HepG2 (cell line): ENCODE data around the gene SCFD1. TPM values are rescaled to one million over a fixed set of nuclear protein-coding genes. Genes with fewer than 3 reads are reported as not detected.
"Not testable (repeated sequence)": the region's sequence is repeated elsewhere in the genome, so short reads cannot be mapped to it uniquely, and the experiment has no call there.

Experiments used
- ATAC-seq: fragments of 200-7000 bp; cut with Tn5 transposase; 3 replicates; pipeline ENCODE4 v1.9.1; 2020; ENCODE audit warnings: mild to moderate bottlenecking, moderate library complexity
- BruUV-seq: library from RNA; stranded (reverse); fragments of 400-500 nt; replicated peaks from 2 replicates; lab custom pipeline; 2021; lab: Mats Ljungman, UMichigan
- CTCF ChIA-PET: fragments of 300-600 bp; formaldehyde crosslinking; extraction: SDS; loops from one replicate; lab custom pipeline; 2021; ENCODE audit warnings: low total read pairs, inconsistent platforms, low intra/inter-chr PET ratio; lab: Yijun Ruan, JAX
- POLR2A ChIA-PET: fragments of 350-600 bp; sonication (Branson Sonifier 250); formaldehyde crosslinking; loops from one replicate; lab custom pipeline; 2020; ENCODE audit warnings: antibody characterized with exemption, inconsistent platforms; lab: Yijun Ruan, JAX
- DNase-seq: peaks from one replicate; pipeline ENCODE4 v3.0.0-alpha.2; 2015; ENCODE audit warnings: low spot score
- FAIRE-seq: peaks from 3 replicates; lab custom pipeline; 2011; peaks lifted over from hg19 to GRCh38; lab: Jason Lieb, UNC
- H2AFZ ChIP-seq: one replicate; pipeline ENCODE4 v1.6.1; 2011; ENCODE audit warnings: low read length, inconsistent platforms
- H3K27ac ChIP-seq: fragments of 300-600 bp; 3 replicates; pipeline ENCODE4 v1.8.0; 2011; ENCODE audit warnings: mixed run types, mild to moderate bottlenecking, mixed read lengths, low read length, inconsistent platforms; ENCODE audit not compliant: insufficient read depth; ENCODE audit errors: extremely low read length
- H3K27me3 ChIP-seq, 2 experiments: fragments of 200-600 bp in 1 of 2; 2 replicates in 1 of 2; 3 replicates in 1 of 2; pipeline versions ENCODE4 v1.6.0 to v1.8.0; 2011; ENCODE audit warnings: low read length in 2 of 2, mild to moderate bottlenecking in 2 of 2, moderate library complexity in 2 of 2, inconsistent platforms in 1 of 2; ENCODE audit not compliant: insufficient read depth in 2 of 2, control insufficient read depth in 1 of 2
- H3K36me3 ChIP-seq, 2 experiments: fragments of 200-600 bp in 1 of 2; replicated peaks in 1 of 2; 2 replicates in 1 of 2; 3 replicates in 1 of 2; pipeline versions ENCODE4 v1.5.1 to v1.8.0; 2011; ENCODE audit warnings: low read length in 2 of 2, inconsistent platforms in 1 of 2; ENCODE audit not compliant: insufficient read depth in 2 of 2, control insufficient read depth in 1 of 2
- H3K4me1 ChIP-seq: 2 replicates; pipeline ENCODE4 v1.5.1; 2012; ENCODE audit warnings: low read length, inconsistent platforms; ENCODE audit not compliant: insufficient read depth
- H3K4me2 ChIP-seq: 2 replicates; pipeline ENCODE4 v1.6.0; 2011; ENCODE audit warnings: low read depth, low read length, inconsistent platforms
- H3K4me3 ChIP-seq, 3 experiments: fragments of 200-600 bp in 1 of 3; sonication (generic), shearing (Covaris generic) in 1 of 3; replicated peaks in 1 of 3; 2 replicates each; pipeline ENCODE4 v1.5.1; 2011 to 2016; ENCODE audit warnings: low read length in 3 of 3, inconsistent platforms in 2 of 3, low read depth in 2 of 3, mild to moderate bottlenecking in 2 of 3, control low read depth in 1 of 3, mixed read lengths in 1 of 3; ENCODE audit not compliant: insufficient read depth in 1 of 3
- H3K79me2 ChIP-seq: one replicate; pipeline ENCODE4 v1.6.1; 2011; ENCODE audit warnings: low read length, inconsistent platforms; ENCODE audit not compliant: insufficient read depth
- H3K9ac ChIP-seq: 2 replicates; pipeline ENCODE4 v1.6.0; 2011; ENCODE audit warnings: mild to moderate bottlenecking, low read depth, low read length, inconsistent platforms; ENCODE audit not compliant: insufficient read depth
- H3K9me3 ChIP-seq: 2 replicates; pipeline ENCODE4 v1.5.1; 2012; ENCODE audit warnings: mild to moderate bottlenecking, low read length
- H4K20me1 ChIP-seq: 2 replicates; pipeline ENCODE4 v1.6.0; 2011; ENCODE audit warnings: inconsistent platforms, mild to moderate bottlenecking, low read length, moderate library complexity; ENCODE audit not compliant: insufficient read depth
- FOXA3 ChIP-seq: IDR thresholded peaks from 2 replicates; pipeline ENCODE4 v1.6.1; 2016; ENCODE audit warnings: missing genetic modification reagents, missing compliant biosample characterization
- NKX3-1 ChIP-seq: sonication (generic); formaldehyde crosslinking; IDR thresholded peaks from 2 replicates; pipeline ENCODE4 v1.5.0; 2020; ENCODE audit warnings: missing genetic modification reagents
- SAP130 ChIP-seq: IDR thresholded peaks from 2 replicates; pipeline ENCODE4 v1.6.1; 2016; ENCODE audit warnings: low read depth
- ZNF749 ChIP-seq: sonication (generic); formaldehyde crosslinking; IDR thresholded peaks from 2 replicates; pipeline ENCODE4 v1.8.0; 2022; ENCODE audit warnings: mild to moderate bottlenecking, missing genetic modification reagents, moderate library complexity, borderline replicate concordance
- WGBS: methylation state at CpG from one replicate; pipeline ENCODE4 v1.1.6; 2017; ENCODE audit warnings: low lambda C conversion rate; 5-methylcytosine and 5-hydroxymethylcytosine counted together
- in situ Hi-C: cut with HindIII; loops from 2 replicates; pipeline ENCODE4 v1.10.0; 2017; ENCODE audit warnings: low pct_unique_long_range_greater_than_20kb; ENCODE audit not compliant: extremely low pct_ligation_motif_present
- intact Hi-C: fragments of 100-400 bp; cut with micrococcal nuclease; formaldehyde crosslinking; loops from one replicate; pipeline ENCODE4 v1.10.0; 2022; ENCODE audit not compliant: unreplicated experiment
- polyA plus RNA-seq, 8 experiments: library from polyadenylated mRNA; depleted of rRNA in 3 of 8; stranded (reverse) in 7 of 8; unstranded in 1 of 8; fragments of >200 nt; fragmentation: Illumina TruSeq in 4 of 8; extraction: Trizol in 4 of 8; gene quantifications; 2 replicates each; pipeline versions ENCODE4 v1.2.1 to v1.2.3, GENCODE V29; 2011 to 2016; ENCODE audit warnings: low read depth in 4 of 8, missing spikeins in 1 of 8, mixed read lengths in 1 of 8; ENCODE audit not compliant: insufficient read depth in 1 of 8
- total RNA-seq, 5 experiments: library from RNA; depleted of rRNA; stranded (reverse); fragments of >200 nt; fragmentation: Illumina TruSeq; extraction: Trizol; gene quantifications; 2 replicates each; pipeline ENCODE4 v1.2.3, GENCODE V29; 2016; ENCODE audit warnings: low read depth in 1 of 5
- TF ChIP-seq, protein P1 (sequence below): sonication (generic); formaldehyde crosslinking; conservative IDR thresholded peaks from 2 replicates; pipeline ENCODE4 v1.4.0; 2020; ENCODE audit warnings: mild to moderate bottlenecking, missing genetic modification reagents, moderate library complexity
- TF ChIP-seq, protein P2 (sequence below): sonication (generic); formaldehyde crosslinking; IDR thresholded peaks from 2 replicates; pipeline ENCODE4 v1.4.0; 2020; ENCODE audit warnings: missing genetic modification reagents, borderline replicate concordance
- TF ChIP-seq, protein P3 (sequence below), 2 experiments: sonication (generic) in 1 of 2; formaldehyde crosslinking in 1 of 2; IDR thresholded peaks; 2 replicates each; pipeline versions ENCODE4 v1.4.0 to v1.6.1; 2016 to 2020; ENCODE audit warnings: borderline replicate concordance in 1 of 2, low read depth in 1 of 2, mild to moderate bottlenecking in 1 of 2, missing genetic modification reagents in 1 of 2

SCFD1 gene
- total and polyA plus RNA-seq, 2 of the 13 experiments (the other 11 are each of a cell fraction or from before 2014, with no cell fraction given), result 235 to 256 TPM

DNA sequence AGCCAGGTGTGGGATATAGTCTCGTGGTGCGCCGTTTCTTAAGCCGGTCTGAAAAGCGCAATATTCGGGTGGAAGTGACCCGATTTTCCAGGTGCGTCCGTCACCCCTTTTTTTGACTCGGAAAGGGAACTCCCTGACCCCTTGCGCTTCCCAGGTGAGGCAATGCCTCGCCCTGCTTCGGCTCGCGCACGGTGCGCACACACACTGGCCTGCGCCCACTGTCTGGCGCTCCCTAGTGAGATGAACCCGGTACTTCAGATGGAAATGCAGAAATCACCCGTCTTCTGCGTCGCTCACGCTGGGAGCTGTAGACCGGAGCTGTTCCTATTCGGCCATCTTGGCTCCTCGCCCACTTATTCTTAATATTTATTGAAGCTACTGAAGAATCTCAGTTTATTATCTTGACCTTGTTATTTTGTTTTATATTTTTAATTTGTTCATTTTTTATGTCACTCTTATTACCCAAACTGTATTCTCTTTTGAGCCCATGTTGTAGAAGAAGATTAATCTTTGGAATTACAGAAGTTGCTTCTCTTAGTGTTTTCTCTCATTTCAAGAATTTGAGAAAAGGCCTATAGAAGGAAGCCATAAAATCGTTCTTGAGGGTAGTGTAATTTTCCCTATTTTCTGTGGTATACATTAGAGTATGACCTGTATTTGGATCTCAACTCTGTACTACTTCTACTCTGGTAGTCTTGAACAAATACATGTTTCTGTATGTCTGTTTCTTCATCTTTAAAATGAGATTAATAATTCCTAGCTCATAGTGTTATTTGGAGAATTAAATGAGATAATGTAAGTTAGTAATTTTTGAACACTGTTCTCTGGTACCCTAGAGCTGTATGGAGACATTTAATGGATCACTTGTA is 68.6 kb downstream of the SCFD1 start:
- peak; percentile 69 for DNase-seq
- FAIRE-seq, in situ Hi-C loops, H3K27me3 ChIP-seq, H3K9me3 ChIP-seq, H4K20me1 ChIP-seq: not testable (repeated sequence)
- WGBS, result 7% methylated on average over 26 of the region's 28 CpGs
- ATAC-seq, result peak; percentile 90
- peak overlapping the region; percentile 58 to 70 (median 69) for H3K4me3 ChIP-seq
- peaks cover 10 to 13% of the 10 kb centered on the region in 2 experiments for H3K36me3 ChIP-seq
- peaks cover 18% of the 10 kb centered on the region for H3K79me2 ChIP-seq
- peaks cover 21% of the 10 kb centered on the region for H3K4me1 ChIP-seq
- peak overlapping the region; percentile 1 for H2AFZ ChIP-seq
- peak overlapping the region; percentile 74 for H3K27ac ChIP-seq
- POLR2A ChIA-PET, result interaction anchor here (1.4 to 1.8 kb wide), 2 partner anchors 13 to 68 kb away, joined by 3 read pairs; no protein-coding TSS in a partner anchor
- CTCF ChIA-PET, result interaction anchor here (1.6 kb wide), 1 partner anchor 34 kb away, joined by 12 read pairs; no protein-coding TSS in a partner anchor
- H3K4me2 ChIP-seq, result peak overlapping the region; percentile 92
- TSS peak; percentile 66 for BruUV-seq
- peak overlapping the region; percentile 64 for H3K9ac ChIP-seq
- intact Hi-C loops, result loop anchor here (5.0 kb wide), 2 partner anchors 33 to 68 kb away; partner anchors contain the start of gene SCFD1
- TF ChIP-seq, protein P1, sequence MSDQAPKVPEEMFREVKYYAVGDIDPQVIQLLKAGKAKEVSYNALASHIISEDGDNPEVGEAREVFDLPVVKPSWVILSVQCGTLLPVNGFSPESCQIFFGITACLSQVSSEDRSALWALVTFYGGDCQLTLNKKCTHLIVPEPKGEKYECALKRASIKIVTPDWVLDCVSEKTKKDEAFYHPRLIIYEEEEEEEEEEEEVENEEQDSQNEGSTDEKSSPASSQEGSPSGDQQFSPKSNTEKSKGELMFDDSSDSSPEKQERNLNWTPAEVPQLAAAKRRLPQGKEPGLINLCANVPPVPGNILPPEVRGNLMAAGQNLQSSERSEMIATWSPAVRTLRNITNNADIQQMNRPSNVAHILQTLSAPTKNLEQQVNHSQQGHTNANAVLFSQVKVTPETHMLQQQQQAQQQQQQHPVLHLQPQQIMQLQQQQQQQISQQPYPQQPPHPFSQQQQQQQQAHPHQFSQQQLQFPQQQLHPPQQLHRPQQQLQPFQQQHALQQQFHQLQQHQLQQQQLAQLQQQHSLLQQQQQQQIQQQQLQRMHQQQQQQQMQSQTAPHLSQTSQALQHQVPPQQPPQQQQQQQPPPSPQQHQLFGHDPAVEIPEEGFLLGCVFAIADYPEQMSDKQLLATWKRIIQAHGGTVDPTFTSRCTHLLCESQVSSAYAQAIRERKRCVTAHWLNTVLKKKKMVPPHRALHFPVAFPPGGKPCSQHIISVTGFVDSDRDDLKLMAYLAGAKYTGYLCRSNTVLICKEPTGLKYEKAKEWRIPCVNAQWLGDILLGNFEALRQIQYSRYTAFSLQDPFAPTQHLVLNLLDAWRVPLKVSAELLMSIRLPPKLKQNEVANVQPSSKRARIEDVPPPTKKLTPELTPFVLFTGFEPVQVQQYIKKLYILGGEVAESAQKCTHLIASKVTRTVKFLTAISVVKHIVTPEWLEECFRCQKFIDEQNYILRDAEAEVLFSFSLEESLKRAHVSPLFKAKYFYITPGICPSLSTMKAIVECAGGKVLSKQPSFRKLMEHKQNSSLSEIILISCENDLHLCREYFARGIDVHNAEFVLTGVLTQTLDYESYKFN (CRISPR knock-in tag), result peak; percentile 47
- TF ChIP-seq SAP130 (peak; percentile 49), NKX3-1 (CRISPR knock-in tag) (0 out of 2 replicates have a peak, but pooled peaks have one; percentile 72), ZNF749 (CRISPR knock-in tag) (0 out of 2 replicates have a peak, but pooled peaks have one; percentile 46), FOXA3 (CRISPR knock-in tag) (peak; percentile 46)
- TF ChIP-seq, protein P2, sequence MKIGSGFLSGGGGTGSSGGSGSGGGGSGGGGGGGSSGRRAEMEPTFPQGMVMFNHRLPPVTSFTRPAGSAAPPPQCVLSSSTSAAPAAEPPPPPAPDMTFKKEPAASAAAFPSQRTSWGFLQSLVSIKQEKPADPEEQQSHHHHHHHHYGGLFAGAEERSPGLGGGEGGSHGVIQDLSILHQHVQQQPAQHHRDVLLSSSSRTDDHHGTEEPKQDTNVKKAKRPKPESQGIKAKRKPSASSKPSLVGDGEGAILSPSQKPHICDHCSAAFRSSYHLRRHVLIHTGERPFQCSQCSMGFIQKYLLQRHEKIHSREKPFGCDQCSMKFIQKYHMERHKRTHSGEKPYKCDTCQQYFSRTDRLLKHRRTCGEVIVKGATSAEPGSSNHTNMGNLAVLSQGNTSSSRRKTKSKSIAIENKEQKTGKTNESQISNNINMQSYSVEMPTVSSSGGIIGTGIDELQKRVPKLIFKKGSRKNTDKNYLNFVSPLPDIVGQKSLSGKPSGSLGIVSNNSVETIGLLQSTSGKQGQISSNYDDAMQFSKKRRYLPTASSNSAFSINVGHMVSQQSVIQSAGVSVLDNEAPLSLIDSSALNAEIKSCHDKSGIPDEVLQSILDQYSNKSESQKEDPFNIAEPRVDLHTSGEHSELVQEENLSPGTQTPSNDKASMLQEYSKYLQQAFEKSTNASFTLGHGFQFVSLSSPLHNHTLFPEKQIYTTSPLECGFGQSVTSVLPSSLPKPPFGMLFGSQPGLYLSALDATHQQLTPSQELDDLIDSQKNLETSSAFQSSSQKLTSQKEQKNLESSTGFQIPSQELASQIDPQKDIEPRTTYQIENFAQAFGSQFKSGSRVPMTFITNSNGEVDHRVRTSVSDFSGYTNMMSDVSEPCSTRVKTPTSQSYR, result peak; percentile 83
- TF ChIP-seq, protein P3, sequence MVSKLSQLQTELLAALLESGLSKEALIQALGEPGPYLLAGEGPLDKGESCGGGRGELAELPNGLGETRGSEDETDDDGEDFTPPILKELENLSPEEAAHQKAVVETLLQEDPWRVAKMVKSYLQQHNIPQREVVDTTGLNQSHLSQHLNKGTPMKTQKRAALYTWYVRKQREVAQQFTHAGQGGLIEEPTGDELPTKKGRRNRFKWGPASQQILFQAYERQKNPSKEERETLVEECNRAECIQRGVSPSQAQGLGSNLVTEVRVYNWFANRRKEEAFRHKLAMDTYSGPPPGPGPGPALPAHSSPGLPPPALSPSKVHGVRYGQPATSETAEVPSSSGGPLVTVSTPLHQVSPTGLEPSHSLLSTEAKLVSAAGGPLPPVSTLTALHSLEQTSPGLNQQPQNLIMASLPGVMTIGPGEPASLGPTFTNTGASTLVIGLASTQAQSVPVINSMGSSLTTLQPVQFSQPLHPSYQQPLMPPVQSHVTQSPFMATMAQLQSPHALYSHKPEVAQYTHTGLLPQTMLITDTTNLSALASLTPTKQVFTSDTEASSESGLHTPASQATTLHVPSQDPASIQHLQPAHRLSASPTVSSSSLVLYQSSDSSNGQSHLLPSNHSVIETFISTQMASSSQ (IDR thresholded peaks at IDR 0.05; ENCODE audit: low read depth), result not testable (repeated sequence)
- TF ChIP-seq, protein P3 (CRISPR knock-in tag; IDR thresholded peaks at IDR 0.05; ENCODE audit: borderline replicate concordance), result peak; percentile 23; the same call in 1 of the 2 replicates
